ENCODE data around the gene NDP.
"Not testable (repeated sequence)": the region's sequence is repeated elsewhere in the genome, so short reads cannot be mapped to it uniquely, and the experiment has no call there.

NDP gene

DNA sequence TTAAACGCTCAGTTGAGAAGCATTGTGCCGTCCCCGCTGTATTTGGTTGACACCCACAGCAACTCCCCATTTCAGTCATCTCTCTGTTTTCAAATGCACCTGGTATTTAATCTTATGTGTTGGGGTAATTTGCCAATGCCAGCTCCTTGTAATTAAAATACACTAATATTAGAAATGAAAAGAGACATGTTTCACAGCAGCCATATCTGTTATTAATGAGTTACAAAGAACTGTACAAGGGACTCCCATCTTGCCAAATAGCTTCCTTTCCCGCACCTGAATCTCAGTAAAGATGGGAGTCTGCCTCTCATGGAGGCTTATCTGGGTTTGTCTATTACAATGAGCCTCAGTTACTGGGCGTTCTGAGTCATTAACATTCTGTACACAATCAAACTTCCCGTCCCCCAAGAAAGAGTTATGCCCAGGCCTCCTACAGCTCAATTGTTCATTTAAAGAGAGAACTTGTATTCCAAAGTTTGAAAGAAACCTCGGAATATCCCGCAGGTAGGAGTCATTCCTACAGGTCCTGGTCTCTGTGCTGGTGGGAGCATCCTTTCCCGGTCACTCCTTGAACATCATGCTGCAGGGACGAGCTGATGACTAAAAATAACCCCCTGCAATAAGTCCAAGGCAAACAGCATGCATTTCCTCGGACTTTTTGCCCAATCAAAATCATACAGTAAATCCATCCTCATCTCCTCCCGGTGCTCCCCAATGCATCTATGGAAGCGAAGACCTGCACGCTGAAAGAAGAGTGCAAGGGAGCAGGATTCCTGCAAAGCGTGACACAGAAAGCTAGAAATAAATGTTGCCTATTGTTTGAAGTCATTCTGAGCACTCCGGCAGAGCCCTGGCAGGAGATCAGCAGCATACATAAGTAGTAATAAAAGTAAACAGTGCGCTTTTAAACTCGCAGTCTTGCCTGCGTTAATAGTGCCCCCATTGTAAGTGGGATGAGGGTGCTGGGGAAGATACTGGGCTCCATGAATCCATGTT is 926 bp downstream of the NDP start:
- DNase-seq (ENCODE audit: low read depth in 3 of 3), result no peak

GRCh38 chrX:43970528-43970927 is 2.7 kb downstream of the NDP start:
- DNase-seq (ENCODE audit: low read depth in 3 of 3), result no peak

DNA sequence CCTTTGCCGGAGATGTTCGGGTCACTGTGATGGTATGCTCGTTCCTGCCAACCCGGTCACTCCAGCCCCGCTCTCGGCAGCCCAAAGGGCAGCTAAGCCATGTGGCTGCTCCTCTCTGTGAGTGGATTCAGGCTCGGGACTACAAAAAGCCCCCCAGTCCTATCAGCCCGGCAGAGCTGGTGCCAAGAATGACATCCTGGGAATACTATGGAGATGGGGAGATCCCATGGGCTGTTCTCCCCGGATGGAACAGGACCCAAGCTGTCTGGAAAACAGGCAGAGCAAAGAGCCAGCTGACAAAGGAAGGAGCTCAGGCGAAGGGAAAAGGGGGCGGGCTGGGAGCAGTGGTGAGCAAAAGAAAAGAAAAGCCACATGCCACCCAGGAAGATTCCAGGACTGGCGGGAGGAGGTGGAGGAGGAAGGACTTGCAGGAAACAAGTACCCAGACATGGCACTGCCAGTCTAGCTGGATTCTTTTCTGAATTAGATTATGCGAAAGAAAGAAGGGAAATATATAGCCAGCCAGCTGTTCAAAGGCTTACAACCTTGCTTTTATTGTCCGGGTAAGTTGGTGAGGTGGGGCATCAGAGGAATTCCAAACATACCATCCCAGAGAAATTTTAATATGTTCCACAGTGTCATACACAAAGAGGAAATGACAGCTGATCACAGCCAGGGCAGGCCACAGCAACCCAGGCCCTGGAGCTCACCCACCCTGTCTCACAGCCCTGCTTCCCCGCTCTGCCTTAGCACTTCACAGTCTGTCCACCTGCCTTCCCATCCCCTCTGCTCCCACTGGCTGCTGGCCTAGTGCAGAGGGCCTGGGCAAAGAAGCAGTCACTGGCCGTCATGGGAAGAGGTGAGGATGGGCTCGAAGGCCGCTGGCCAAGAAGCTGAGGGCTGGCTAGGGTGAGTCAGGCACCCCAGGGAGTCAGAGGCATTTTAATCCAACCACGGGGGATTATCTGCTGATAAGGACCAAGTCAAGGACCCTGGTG is 3.4 kb downstream of the NDP start:
- no peak for DNase-seq (ENCODE audit: low read depth in 3 of 3)

DNA sequence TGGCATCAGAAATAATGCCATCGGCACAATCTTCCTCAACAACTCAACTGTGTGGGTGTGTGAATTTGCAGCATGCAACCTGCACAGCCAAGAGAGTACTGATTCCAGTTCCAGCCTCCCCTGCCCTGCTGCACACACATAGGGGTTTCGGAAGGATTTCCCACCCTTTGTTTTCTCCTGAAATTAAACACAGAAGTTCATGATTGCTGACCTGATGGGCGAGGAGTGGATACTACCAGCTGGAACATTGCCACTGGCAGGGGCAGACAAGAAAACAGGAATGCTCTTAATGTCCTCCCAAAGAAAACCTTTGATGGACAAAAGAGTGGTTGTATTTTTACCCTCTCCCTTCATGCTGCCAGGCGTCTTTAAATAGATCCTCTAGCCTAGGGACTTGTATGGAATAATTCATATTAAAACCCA is 4.8 kb downstream of the NDP start:
- no peak for DNase-seq (ENCODE audit: low read depth in 3 of 3)

DNA sequence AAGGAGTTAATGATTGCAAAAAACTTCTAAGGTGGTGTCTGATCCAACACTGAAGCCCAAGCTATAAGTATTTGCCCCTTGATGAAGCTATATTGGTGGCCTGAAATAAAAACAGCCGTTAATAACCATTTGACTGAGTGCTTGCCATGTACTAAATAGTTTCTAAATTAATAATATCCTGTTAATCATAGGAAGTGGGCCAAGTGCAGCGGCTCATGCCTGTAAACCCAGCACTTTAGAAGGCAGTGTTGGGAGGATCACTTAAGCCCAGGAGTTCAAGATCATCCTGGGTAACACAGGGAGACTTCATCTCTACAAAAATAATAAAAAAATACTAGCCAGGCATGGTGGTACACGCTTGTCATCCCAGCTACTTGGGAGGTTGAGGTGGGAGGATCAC is 8.3 kb downstream of the NDP start:
- DNase-seq (ENCODE audit: low read depth in 3 of 3), result no peak

DNA sequence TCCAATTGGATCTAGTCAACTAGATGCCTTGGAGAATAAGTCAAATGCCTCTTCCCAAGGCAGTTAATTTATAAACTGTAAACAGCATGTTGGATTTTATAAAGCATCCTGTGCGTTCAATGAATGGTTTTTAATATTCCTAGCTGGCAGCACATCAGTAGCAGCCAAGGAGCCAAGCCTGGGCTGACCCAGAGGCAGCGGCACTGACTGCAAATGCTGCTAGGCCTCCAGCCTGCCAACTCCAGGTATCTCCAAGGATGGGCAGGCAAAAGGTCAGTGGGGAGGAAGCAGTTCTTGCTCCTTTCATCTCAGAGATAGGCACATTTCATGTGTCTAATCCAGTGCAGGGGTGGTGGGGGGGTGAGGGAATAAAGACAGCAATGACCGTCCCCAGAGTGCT is 9.5 kb downstream of the NDP start:
- DNase-seq (ENCODE audit: low read depth in 3 of 3), result no peak

- no peak for DNase-seq (ENCODE audit: low read depth in 3 of 3)
Observed at GRCh38 chrX:43962636-43963035, 10.6 kb downstream of the NDP start.

- no peak for DNase-seq (ENCODE audit: low read depth in 3 of 3)
Observed at GRCh38 chrX:43961699-43962098, 11.5 kb downstream of the NDP start.

GRCh38 chrX:43958529-43958928 is 14.7 kb downstream of the NDP start:
- DNase-seq (ENCODE audit: low read depth in 3 of 3), result peak in 1 of 3 donors; percentile 13

DNA sequence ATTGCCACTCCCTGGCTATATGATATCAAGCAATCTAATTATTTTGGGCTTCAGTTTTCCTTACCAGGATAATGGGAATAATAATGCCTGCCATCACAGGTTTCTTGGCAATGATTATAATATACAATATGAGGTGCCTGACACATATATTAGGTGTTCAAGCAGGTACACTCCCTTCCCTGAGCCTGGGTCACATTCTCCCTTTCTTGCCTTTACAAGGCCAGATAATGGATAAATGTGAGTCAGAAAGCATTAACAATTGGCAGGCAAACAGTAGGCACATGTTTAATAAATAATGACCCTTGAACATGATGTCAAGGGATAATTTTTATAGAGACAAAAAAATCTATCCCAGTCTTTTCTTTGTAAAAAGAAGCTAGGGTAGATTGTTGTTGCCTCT is 17.2 kb downstream of the NDP start:
- no peak for DNase-seq (ENCODE audit: low read depth in 3 of 3)

- DNase-seq (ENCODE audit: low read depth in 3 of 3), result no peak
Observed at GRCh38 chrX:43953218-43953617, 20.0 kb downstream of the NDP start.

- DNase-seq (ENCODE audit: low read depth in 3 of 3), result peak in 2 of 3 donors; percentile 6 to 18
Observed at GRCh38 chrX:43949669-43950068, 23.5 kb downstream of the NDP start.

DNA sequence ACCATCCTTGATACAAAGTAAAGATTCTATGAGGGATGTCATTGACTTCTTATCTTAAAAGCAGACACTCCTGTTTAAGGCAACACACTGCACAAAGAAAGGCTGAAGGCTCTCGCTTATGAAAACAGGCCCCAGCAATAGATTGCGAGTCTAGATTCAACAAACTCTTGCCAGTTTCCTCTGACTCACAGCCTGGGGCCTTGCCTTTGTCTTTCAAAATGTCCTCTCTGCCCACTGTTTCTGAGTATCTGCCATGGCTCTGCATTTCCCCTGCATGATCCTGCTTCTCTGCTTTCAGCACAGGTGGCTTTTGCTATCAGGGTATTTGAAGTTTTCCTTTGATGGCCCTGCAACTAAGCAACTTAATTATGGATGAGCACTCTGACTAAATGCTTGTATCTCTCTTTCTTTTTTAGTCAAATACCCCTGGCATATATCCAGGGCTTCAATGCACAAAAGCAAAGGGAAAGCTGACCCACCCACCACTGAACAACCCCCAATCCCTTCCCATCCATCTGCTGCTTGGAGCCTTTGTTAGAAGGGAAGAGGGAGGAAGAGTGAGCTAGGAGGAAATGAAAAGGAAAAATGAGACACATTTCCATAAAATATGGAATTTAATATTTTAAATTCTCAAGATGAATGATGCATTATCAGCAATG is 32.2 kb downstream of the NDP start:
- DNase-seq (ENCODE audit: low read depth in 3 of 3), result no peak

GRCh38 chrX:43939187-43939926 is 33.8 kb downstream of the NDP start:
- no peak for DNase-seq (ENCODE audit: low read depth in 3 of 3)

GRCh38 chrX:43922032-43922431 is 51.2 kb downstream of the NDP start:
- DNase-seq (ENCODE audit: low read depth in 3 of 3), result not testable (repeated sequence)

DNA sequence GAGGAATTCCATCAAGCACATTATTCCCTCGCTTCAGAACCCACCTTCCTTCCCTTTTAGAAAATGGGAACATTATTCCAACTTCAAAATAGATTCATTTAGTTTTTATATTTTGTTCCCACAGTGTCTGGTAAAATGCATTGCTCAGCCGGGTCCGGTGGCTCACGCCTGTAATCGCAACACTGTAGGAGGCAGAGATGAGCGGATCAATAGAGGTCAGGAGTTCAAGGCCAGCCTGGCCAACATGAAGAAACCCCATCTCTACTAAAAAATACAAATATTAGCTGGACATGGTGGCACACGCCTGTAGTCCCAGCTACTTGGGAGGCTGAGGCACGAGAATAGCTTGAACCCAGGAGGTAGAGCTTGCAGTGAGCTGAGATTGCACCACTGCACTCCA is 62.4 kb downstream of the NDP start:
- not testable (repeated sequence) for DNase-seq (ENCODE audit: low read depth in 3 of 3)

GRCh38 chrX:43910012-43910411 is 63.2 kb downstream of the NDP start:
- DNase-seq (ENCODE audit: low read depth in 3 of 3), result no peak

GRCh38 chrX:43909141-43909540 is 64.0 kb downstream of the NDP start:
- DNase-seq (ENCODE audit: low read depth in 3 of 3), result no peak

- DNase-seq (ENCODE audit: low read depth in 3 of 3), result no peak
Observed at GRCh38 chrX:43899878-43900815, 73.0 kb downstream of the NDP start.

Measured in stimulated activated CD4-positive, alpha-beta T cell treated with anti-CD3 and anti-CD28 coated beads, TNF-alpha, amount 100 ng/mL, for 48 hours (primary cell).